Activated CD8-positive, alpha-beta T cell treated with anti-CD3 and anti-CD28 coated beads for 36 hours (primary cell): ENCODE data around the gene PAH. TPM values are rescaled to one million over a fixed set of nuclear protein-coding genes. Genes with fewer than 3 reads are reported as not detected.

Experiments
- ATAC-seq: fragments of 200-7000 bp; cut with Tn5 transposase; one replicate; pipeline ENCODE4 v1.10.0; 2021; ENCODE audit warnings: mild to moderate bottlenecking, moderate library complexity
- CTCF ChIA-PET: fragments of 350-600 bp; sonication (Branson Sonifier 250); formaldehyde crosslinking; loops from one replicate; lab custom pipeline; 2021; ENCODE audit warnings: antibody characterized with exemption; lab: Charles Lee
- POLR2A ChIA-PET: fragments of 350-600 bp; sonication (Branson Sonifier 250); formaldehyde crosslinking; loops from one replicate; lab custom pipeline; 2021; ENCODE audit warnings: antibody characterized with exemption; lab: Charles Lee
- DNase-seq: peaks from one replicate; pipeline ENCODE4 v3.0.0-alpha.2; 2020
- H3K27ac Mint-ChIP-seq: one replicate; pipeline ENCODE4 v1.8.0; 2021; ENCODE audit warnings: mild to moderate bottlenecking, mixed read lengths
- H3K27me3 Mint-ChIP-seq: one replicate; pipeline ENCODE4 v1.8.0; 2021; ENCODE audit warnings: mixed read lengths
- H3K36me3 Mint-ChIP-seq: one replicate; pipeline ENCODE4 v1.8.0; 2021; ENCODE audit warnings: low read depth, mixed read lengths
- H3K4me1 Mint-ChIP-seq: one replicate; pipeline ENCODE4 v1.8.0; 2021; ENCODE audit warnings: low read depth, mixed read lengths
- H3K4me3 Mint-ChIP-seq: one replicate; pipeline ENCODE4 v1.8.0; 2021; ENCODE audit warnings: mild to moderate bottlenecking, moderate library complexity, mixed read lengths
- H3K9me3 Mint-ChIP-seq: one replicate; pipeline ENCODE4 v1.8.0; 2021; ENCODE audit warnings: mixed read lengths
- CTCF ChIP-seq: fragments of 200-600 bp; IDR thresholded peaks from one replicate; pipeline ENCODE4 v1.8.0; 2022; ENCODE audit warnings: antibody characterized with exemption, mild to moderate bottlenecking
- intact Hi-C: fragments of 100-400 bp; cut with micrococcal nuclease; formaldehyde crosslinking; loops from one replicate; pipeline ENCODE4 v1.10.0; 2022
- total RNA-seq, 2 experiments: library from RNA; stranded (reverse); gene quantifications; one replicate each; pipeline ENCODE4 v1.2.3, GENCODE V29; 2021

PAH gene
- total RNA-seq, 2 experiments from 2014 or later = not detected

- no peak overlapping the region for H3K27ac Mint-ChIP-seq
- intact Hi-C loops = no loop called here
- CTCF ChIA-PET = interaction anchor here (0.6 kb wide), 1 partner anchor 15 kb away, joined by 3 read pairs; no protein-coding TSS in a partner anchor
- no peaks in the 10 kb centered on the region for H3K36me3 Mint-ChIP-seq
- no peak overlapping the region for H3K4me3 Mint-ChIP-seq
- H3K4me1 Mint-ChIP-seq = peaks cover 17% of the 10 kb centered on the region
- ATAC-seq = no peak
- no peak for DNase-seq
- H3K9me3 Mint-ChIP-seq = peaks cover 3% of the 10 kb centered on the region
- POLR2A ChIA-PET = interaction anchor here (0.6 to 0.8 kb wide), 2 partner anchors 589 to 659 kb away, joined by 3 read pairs; no protein-coding TSS in a partner anchor
- TF ChIP-seq CTCF = no peak
- peaks cover 84% of the 10 kb centered on the region for H3K27me3 Mint-ChIP-seq
Measured at GRCh38 chr12:102959391-102959790, 42.3 kb upstream of the PAH start.

- Mint-ChIP-seq H3K4me3 (no peak overlapping the region), H3K27ac (no peak overlapping the region), H3K27me3 (peaks cover 81% of the 10 kb centered on the region), H3K36me3 (no peaks in the 10 kb centered on the region), H3K4me1 (peaks cover 21% of the 10 kb centered on the region), H3K9me3 (peaks cover under 1% of the 10 kb centered on the region)
- POLR2A ChIA-PET = no interaction called here
- DNase-seq (no peak), ATAC-seq (no peak)
- intact Hi-C loops = no loop called here
- CTCF ChIA-PET = no interaction called here
- TF ChIP-seq CTCF = no peak
Measured at GRCh38 chr12:102958830-102959176, 41.8 kb upstream of the PAH start.

GRCh38 chr12:102958073-102958829 is 41.2 kb upstream of the PAH start:
- peaks cover 25% of the 10 kb centered on the region for H3K4me1 Mint-ChIP-seq
- TF ChIP-seq CTCF = no peak
- peak overlapping the region; percentile 62 for H3K4me3 Mint-ChIP-seq
- no peaks in the 10 kb centered on the region for H3K36me3 Mint-ChIP-seq
- ATAC-seq = no peak
- H3K27me3 Mint-ChIP-seq = peaks cover 80% of the 10 kb centered on the region
- intact Hi-C loops = no loop called here
- ChIA-PET CTCF (no interaction called here), POLR2A (no interaction called here)
- H3K27ac Mint-ChIP-seq = no peak overlapping the region
- no peaks in the 10 kb centered on the region for H3K9me3 Mint-ChIP-seq
- peak; percentile 44 for DNase-seq

- Mint-ChIP-seq H3K27ac (no peak within 1 kb of the TSS), H3K4me3 (peak within 1 kb of the TSS; percentile 62), H3K4me1 (peaks cover 22% of the 10 kb centered on the region), H3K9me3 (no peaks in the 10 kb centered on the region), H3K36me3 (no peaks in the 10 kb centered on the region), H3K27me3 (peaks cover 76% of the 10 kb centered on the region)
- no peak for TF ChIP-seq CTCF
- ChIA-PET CTCF (interaction anchor here (1.1 kb wide), 1 partner anchor 9 kb away, joined by 3 read pairs; no protein-coding TSS in a partner anchor), POLR2A (no interaction called here)
- ATAC-seq (no peak), DNase-seq (no peak)
- intact Hi-C loops = no loop called here
Measured at GRCh38 chr12:102957339-102958050, 40.5 kb upstream of the PAH start, which contains the start of gene ASCL1. Gene ASCL1 (plus strand): TSS chr12:102957674. CDS start chr12:102958245, 571 bp downstream.
